B cell (primary cell): ENCODE results near the gene HBB. TPM values are rescaled to one million over a fixed set of nuclear protein-coding genes. Genes with fewer than 3 reads are reported as not detected.

Experiments used
- ATAC-seq: fragments of 200-7000 bp; cut with Tn5 transposase; one replicate; pipeline ENCODE4 v1.10.0; 2021; ENCODE audit warnings: low read depth, mild to moderate bottlenecking, moderate number of reproducible peaks, moderate library complexity
- CTCF ChIA-PET: fragments of 350-600 bp; sonication (Branson Sonifier 250); formaldehyde crosslinking; loops from one replicate; lab custom pipeline; 2021; ENCODE audit warnings: antibody characterized with exemption, inconsistent platforms; lab: Charles Lee
- POLR2A ChIA-PET: fragments of 350-600 bp; sonication (Branson Sonifier 250); formaldehyde crosslinking; loops from one replicate; lab custom pipeline; 2021; ENCODE audit warnings: antibody characterized with exemption; lab: Charles Lee
- DNase-seq: peaks from one replicate; pipeline ENCODE4 v3.0.0; 2013
- H2AFZ ChIP-seq: 2 replicates; pipeline ENCODE4 v1.6.1; 2012; ENCODE audit warnings: mild to moderate bottlenecking, low read depth, low read length; ENCODE audit not compliant: insufficient read depth, poor library complexity, severe bottlenecking
- H3K27ac ChIP-seq, 2 donors: 1 replicate in 1 of 2; 2 replicates in 1 of 2; pipeline ENCODE4 v1.5.1; 2012 to 2013; ENCODE audit warnings: low read length in 2 of 2, mild to moderate bottlenecking in 2 of 2, moderate library complexity in 1 of 2
- H3K27me3 ChIP-seq, 4 experiments: fragments of 200-600 bp in 1 of 4; sonication (generic) in 1 of 4; replicated peaks in 1 of 4; 1 replicate in 2 of 4; 2 replicates in 2 of 4; pipeline versions ENCODE4 v1.6.1 to v1.7.0; 2013 to 2016; ENCODE audit warnings: low read length in 3 of 4, mild to moderate bottlenecking in 2 of 4, mixed read lengths in 1 of 4, moderate library complexity in 1 of 4; ENCODE audit not compliant: insufficient read depth in 4 of 4, control insufficient read depth in 3 of 4; ENCODE audit errors: control extremely low read depth in 1 of 4
- H3K36me3 ChIP-seq, 2 experiments: replicated peaks in 1 of 2; 1 replicate in 1 of 2; 2 replicates in 1 of 2; pipeline versions ENCODE4 v1.6.1 to v1.7.1; 2013; ENCODE audit warnings: low read length in 1 of 2; ENCODE audit not compliant: insufficient read depth in 2 of 2, control insufficient read depth in 1 of 2; ENCODE audit errors: control extremely low read depth in 1 of 2, extremely low read depth in 1 of 2
- H3K4me1 ChIP-seq, 2 donors: fragments of 200-600 bp in 1 of 2; sonication (generic) in 1 of 2; 1 replicate in 1 of 2; 2 replicates in 1 of 2; pipeline versions ENCODE4 v1.5.1 to v1.6.1; 2013 to 2017; ENCODE audit warnings: low read length in 2 of 2; ENCODE audit not compliant: control insufficient read depth in 2 of 2, insufficient read depth in 2 of 2
- H3K4me2 ChIP-seq: replicated peaks from 2 replicates; pipeline ENCODE3; 2012; ENCODE audit warnings: mild to moderate bottlenecking, low read depth, low read length; ENCODE audit not compliant: poor library complexity, severe bottlenecking
- H3K4me3 ChIP-seq, 5 experiments: fragments of 200-600 bp in 1 of 5; sonication (generic) in 1 of 5; 1 replicate in 3 of 5; 2 replicates in 2 of 5; pipeline versions ENCODE4 v1.5.1 to v1.7.0; 2011 to 2016; ENCODE audit warnings: low read length in 4 of 5, mild to moderate bottlenecking in 4 of 5, low read depth in 2 of 5, control low read depth in 1 of 5, moderate library complexity in 1 of 5; ENCODE audit not compliant: insufficient read depth in 1 of 5; ENCODE audit errors: control extremely low read depth in 1 of 5, extremely low read depth in 1 of 5
- H3K79me2 ChIP-seq: fragments of 200-600 bp; sonication (generic); one replicate; pipeline ENCODE4 v1.6.0; 2016; ENCODE audit warnings: low read length; ENCODE audit not compliant: control insufficient read depth, insufficient read depth
- H3K9ac ChIP-seq: fragments of 200-600 bp; sonication (generic); 2 replicates; pipeline ENCODE4 v1.6.1; 2017; ENCODE audit warnings: mild to moderate bottlenecking, low read length, moderate library complexity
- H3K9me3 ChIP-seq, 3 donors: one replicate each; pipeline versions ENCODE4 v1.6.1 to v1.7.1; 2013; ENCODE audit warnings: low read length in 2 of 3; ENCODE audit not compliant: control insufficient read depth in 2 of 3, insufficient read depth in 1 of 3; ENCODE audit errors: control extremely low read depth in 1 of 3
- H4K20me1 ChIP-seq: 2 replicates; pipeline ENCODE4 v1.6.0; 2012; ENCODE audit warnings: mild to moderate bottlenecking, low read length; ENCODE audit not compliant: insufficient read depth, control insufficient read depth, poor library complexity, severe bottlenecking
- H3K27ac Mint-ChIP-seq: one replicate; pipeline ENCODE4 v1.8.0; 2021; ENCODE audit warnings: mixed read lengths
- H3K27me3 Mint-ChIP-seq: one replicate; pipeline ENCODE4 v1.8.0; 2021; ENCODE audit warnings: mixed read lengths
- H3K4me1 Mint-ChIP-seq: one replicate; pipeline ENCODE4 v1.8.0; 2021; ENCODE audit warnings: mixed read lengths
- H3K4me3 Mint-ChIP-seq: one replicate; pipeline ENCODE4 v1.8.0; 2021; ENCODE audit warnings: mixed read lengths
- H3K9me3 Mint-ChIP-seq: one replicate; pipeline ENCODE4 v1.8.0; 2022; ENCODE audit warnings: mixed read lengths; ENCODE audit not compliant: insufficient read depth
- CTCF ChIP-seq: fragments of 200-600 bp; IDR thresholded peaks from one replicate; pipeline ENCODE4 v1.8.0; 2022; ENCODE audit warnings: antibody characterized with exemption, mild to moderate bottlenecking
- EZH2 ChIP-seq: IDR thresholded peaks from 2 replicates; pipeline ENCODE4 v1.6.1; 2012; ENCODE audit warnings: borderline replicate concordance, low read depth, mild to moderate bottlenecking, moderate library complexity, low read length; ENCODE audit not compliant: insufficient read depth, poor library complexity, severe bottlenecking
- WGBS: methylation state at CpG from one replicate; pipeline ENCODE4 v1.1.5; 2013; ENCODE audit warnings: missing lambda C conversion rate; ENCODE audit not compliant: insufficient coverage; 5-methylcytosine and 5-hydroxymethylcytosine counted together
- intact Hi-C: fragments of 100-400 bp; cut with micrococcal nuclease; formaldehyde crosslinking; loops from one replicate; pipeline ENCODE4 v1.10.0; 2022
- polyA plus RNA-seq: library from polyadenylated mRNA; depleted of rRNA; stranded (reverse); fragments of >200 nt; gene quantifications from 2 replicates; pipeline ENCODE4 v1.2.3, GENCODE V29; 2012
- total RNA-seq, 2 donors: library from RNA; stranded (reverse); fragments of 120-200 nt in 1 of 2; gene quantifications; 1 replicate in 1 of 2; 2 replicates in 1 of 2; pipeline versions ENCODE4 v1.2.3 to v1.2.4, GENCODE V29; 2013 to 2022

HBB gene
- total and polyA plus RNA-seq, 2 donors (not counting 1 experiment from before 2014, with no cell fraction given): 69.7 to 385 TPM

- ChIA-PET CTCF (no interaction called here), POLR2A (no interaction called here)
- TF ChIP-seq EZH2: no peak
- no peak for TF ChIP-seq CTCF
- WGBS: 63% methylated on average over 2 of the region's 3 CpGs
- no peak for ATAC-seq
- Histone ChIP-seq H3K9ac (no peak overlapping the region), H3K4me1 (no peaks in the 10 kb centered on the region), H3K79me2 (no peaks in the 10 kb centered on the region), H4K20me1 (no peaks in the 10 kb centered on the region), H2AFZ (no peak overlapping the region), H3K36me3 (no peaks in the 10 kb centered on the region), H3K27ac (no peak overlapping the region), H3K4me3 (no peak overlapping the region), H3K9me3 (no peaks in the 10 kb centered on the region), H3K27me3 (no peaks in the 10 kb centered on the region), H3K4me2 (no peak overlapping the region)
- Mint-ChIP-seq H3K27ac (no peak overlapping the region), H3K9me3 (no peaks in the 10 kb centered on the region), H3K27me3 (peaks cover 20% of the 10 kb centered on the region), H3K4me1 (no peaks in the 10 kb centered on the region), H3K4me3 (no peak overlapping the region)
- intact Hi-C loops: no loop called here
- DNase-seq: no peak
These were observed 14.6 kb upstream of the HBB start for GRCh38 chr11:5241458-5241857.

GRCh38 chr11:5240458-5240857 lies 13.6 kb upstream of the HBB start:
- no peak overlapping the region for H3K4me3 ChIP-seq
- POLR2A ChIA-PET: no interaction called here
- no CpG with 5 or more reads among the region's 2 CpGs for WGBS
- no peaks in the 10 kb centered on the region for H3K79me2 ChIP-seq
- Mint-ChIP-seq H3K27ac (no peak overlapping the region), H3K27me3 (peaks cover 17% of the 10 kb centered on the region), H3K4me3 (no peak overlapping the region), H3K9me3 (no peaks in the 10 kb centered on the region), H3K4me1 (no peaks in the 10 kb centered on the region)
- no peak overlapping the region for H3K27ac ChIP-seq
- intact Hi-C loops: no loop called here
- H2AFZ ChIP-seq: no peak overlapping the region
- H3K4me2 ChIP-seq: no peak overlapping the region
- no peaks in the 10 kb centered on the region for H3K9me3 ChIP-seq
- no peaks in the 10 kb centered on the region for H3K27me3 ChIP-seq
- DNase-seq: no peak
- TF ChIP-seq EZH2 (no peak), CTCF (no peak)
- no peaks in the 10 kb centered on the region for H3K4me1 ChIP-seq
- no peaks in the 10 kb centered on the region for H4K20me1 ChIP-seq
- CTCF ChIA-PET: no interaction called here
- H3K36me3 ChIP-seq: no peaks in the 10 kb centered on the region
- ATAC-seq: no peak
- H3K9ac ChIP-seq: no peak overlapping the region
